ENCODE measurements around the gene C17orf50. TPM values are rescaled to one million over a fixed set of nuclear protein-coding genes. Genes with fewer than 3 reads are reported as not detected.
A peak's percentile ranks its signal among the peaks of the same experiment; 100 is the strongest.

C17orf50 gene
- total RNA-seq, 2 experiments from 2014 or later: not detected

GRCh38 chr17:35788477-35789368 lies 28.0 kb downstream of the C17orf50 start:
- CTCF ChIA-PET: interaction anchor here (1.1 to 3.1 kb wide), 6 partner anchors 16 to 40 kb away, joined by 3 to 24 read pairs (median 8); partner anchors contain the start of gene TAF15
- Mint-ChIP-seq H3K27ac (no peak overlapping the region), H3K4me1 (ENCODE audit: low read depth) (peaks cover 12% of the 10 kb centered on the region), H3K9me3 (no peaks in the 10 kb centered on the region), H3K4me3 (no peak overlapping the region), H3K36me3 (ENCODE audit: low read depth) (no peaks in the 10 kb centered on the region), H3K27me3 (peaks cover 5% of the 10 kb centered on the region)
- DNase-seq (no peak), ATAC-seq (peak; percentile 58)
- POLR2A ChIA-PET: interaction anchor here (0.7 to 1.9 kb wide), 3 partner anchors 9 to 22 kb away, joined by 3 to 8 read pairs (median 4); partner anchors contain the start of gene TAF15
- intact Hi-C loops (cut with micrococcal nuclease): no loop called here
- TF ChIP-seq CTCF (IDR thresholded peaks at IDR 0.05): no peak

- Mint-ChIP-seq H3K9me3 (no peaks in the 10 kb centered on the region), H3K36me3 (ENCODE audit: low read depth) (no peaks in the 10 kb centered on the region), H3K27me3 (peaks cover 11% of the 10 kb centered on the region), H3K27ac (no peak overlapping the region), H3K4me1 (ENCODE audit: low read depth) (peaks cover 20% of the 10 kb centered on the region), H3K4me3 (no peak overlapping the region)
- ATAC-seq (no peak), DNase-seq (no peak)
- ChIA-PET CTCF (interaction anchor here (0.9 kb wide), 1 partner anchor 14 kb away, joined by 3 read pairs; no protein-coding TSS in a partner anchor), POLR2A (no interaction called here)
- TF ChIP-seq CTCF (IDR thresholded peaks at IDR 0.05): no peak
- intact Hi-C loops (cut with micrococcal nuclease): no loop called here
These were observed 30.2 kb downstream of the C17orf50 start for GRCh38 chr17:35790841-35791240.

- DNase-seq (no peak), ATAC-seq (no peak)
- CTCF ChIA-PET: interaction anchor here (0.6 to 9.6 kb wide), 6 partner anchors 13 to 29 kb away, joined by 3 to 104 read pairs (median 4); partner anchors contain the start of gene TAF15
- H3K4me1 Mint-ChIP-seq (ENCODE audit: low read depth): peaks cover 26% of the 10 kb centered on the region
- H3K27ac Mint-ChIP-seq: no peak overlapping the region
- H3K4me3 Mint-ChIP-seq: no peak overlapping the region
- intact Hi-C loops (cut with micrococcal nuclease): no loop called here
- no peaks in the 10 kb centered on the region for H3K9me3 Mint-ChIP-seq
- H3K27me3 Mint-ChIP-seq: peaks cover 16% of the 10 kb centered on the region
- POLR2A ChIA-PET: interaction anchor here (0.6 to 7.0 kb wide), 2 partner anchors 18 to 28 kb away, joined by 3 to 50 read pairs; partner anchors contain the start of gene TAF15
- TF ChIP-seq CTCF (IDR thresholded peaks at IDR 0.05): no peak
- H3K36me3 Mint-ChIP-seq (ENCODE audit: low read depth): no peaks in the 10 kb centered on the region
These were observed 31.1 kb downstream of the C17orf50 start for GRCh38 chr17:35791681-35792350.

GRCh38 chr17:35793257-35793656 lies 32.6 kb downstream of the C17orf50 start:
- DNase-seq: no peak
- intact Hi-C loops (cut with micrococcal nuclease): no loop called here
- peaks cover 20% of the 10 kb centered on the region for H3K27me3 Mint-ChIP-seq
- CTCF ChIA-PET: interaction anchor here (1.3 to 9.6 kb wide), 3 partner anchors 12 to 30 kb away, joined by 6 to 104 read pairs (median 6); partner anchors contain the start of gene TAF15
- no peak overlapping the region for H3K27ac Mint-ChIP-seq
- H3K9me3 Mint-ChIP-seq: no peaks in the 10 kb centered on the region
- no peak overlapping the region for H3K4me3 Mint-ChIP-seq
- peaks cover 25% of the 10 kb centered on the region for H3K4me1 Mint-ChIP-seq (ENCODE audit: low read depth)
- no peaks in the 10 kb centered on the region for H3K36me3 Mint-ChIP-seq (ENCODE audit: low read depth)
- POLR2A ChIA-PET: interaction anchor here (1.5 to 7.0 kb wide), 2 partner anchors 12 to 16 kb away, joined by 4 to 50 read pairs; partner anchors contain the start of gene TAF15
- TF ChIP-seq CTCF (IDR thresholded peaks at IDR 0.05): no peak
- ATAC-seq: no peak
